ENCODE data around the gene PPIL6.

PPIL6 gene

GRCh38 chr6:109360791-109361190 is 79.6 kb downstream of the PPIL6 start:
- no peak for DNase-seq

GRCh38 chr6:109360281-109360680 is 80.1 kb downstream of the PPIL6 start:
- no peak for DNase-seq

GRCh38 chr6:109359248-109359647 is 81.2 kb downstream of the PPIL6 start:
- no peak for DNase-seq

- no peak for DNase-seq
These were observed 82.2 kb downstream of the PPIL6 start for GRCh38 chr6:109358204-109358603.

- DNase-seq = no peak
These were observed 84.2 kb downstream of the PPIL6 start for GRCh38 chr6:109356237-109356636.

- DNase-seq = no peak
These were observed 88.9 kb downstream of the PPIL6 start for GRCh38 chr6:109351231-109352130.

- no peak for DNase-seq
These were observed 90.9 kb downstream of the PPIL6 start for GRCh38 chr6:109349419-109349987.

GRCh38 chr6:109348226-109348625 is 92.2 kb downstream of the PPIL6 start:
- DNase-seq = no peak

- no peak for DNase-seq
These were observed 92.6 kb downstream of the PPIL6 start for GRCh38 chr6:109347779-109348178.

GRCh38 chr6:109345986-109346385 is 94.4 kb downstream of the PPIL6 start:
- no peak for DNase-seq

- no peak for DNase-seq
These were observed 96.2 kb downstream of the PPIL6 start for GRCh38 chr6:109344226-109344625.

- DNase-seq = no peak
These were observed 96.9 kb downstream of the PPIL6 start for GRCh38 chr6:109343518-109343917.

- no peak for DNase-seq
These were observed 97.5 kb downstream of the PPIL6 start for GRCh38 chr6:109342911-109343310.

GRCh38 chr6:109342506-109342905 is 97.9 kb downstream of the PPIL6 start:
- DNase-seq = no peak

- no peak for DNase-seq
These were observed 99.6 kb downstream of the PPIL6 start for GRCh38 chr6:109340811-109341210.
